Right lobe of liver (tissue), 6 donors: ENCODE data around the gene TMED6. TPM values are rescaled to one million over a fixed set of nuclear protein-coding genes. Genes with fewer than 3 reads are reported as not detected.
A peak's percentile ranks its signal among the peaks of the same experiment; 100 is the strongest.

Experiments used
- ATAC-seq, 4 donors: fragments of 200-7000 bp; cut with Tn5 transposase; one replicate each; pipeline ENCODE4 v1.9.1; 2020; ENCODE audit warnings: mild to moderate bottlenecking in 4 of 4, moderate library complexity in 4 of 4
- DNase-seq, 3 donors: peaks; one replicate each; pipeline ENCODE4 v3.0.0-alpha.2; 2020
- H3K27ac ChIP-seq, 3 donors: fragments of 200-600 bp; one replicate each; pipeline ENCODE4 v1.8.0; 2022
- H3K27me3 ChIP-seq, 2 donors: fragments of 200-600 bp; one replicate each; pipeline ENCODE4 v1.8.0; 2022
- H3K36me3 ChIP-seq, 4 donors: fragments of 200-600 bp; sonication (generic) in 1 of 4; one replicate each; pipeline versions ENCODE4 v1.5.1 to v1.8.0; 2017 to 2022; ENCODE audit warnings: control low read depth in 1 of 4
- H3K4me1 ChIP-seq, 4 donors: fragments of 200-600 bp; sonication (generic) in 1 of 4; one replicate each; pipeline versions ENCODE4 v1.5.1 to v1.8.0; 2017 to 2022; ENCODE audit warnings: control low read depth in 1 of 4
- H3K4me3 ChIP-seq, 3 donors: fragments of 200-600 bp; one replicate each; pipeline ENCODE4 v1.8.0; 2022
- H3K9me3 ChIP-seq, 4 donors: fragments of 200-600 bp; sonication (generic) in 1 of 4; one replicate each; pipeline versions ENCODE4 v1.5.1 to v1.8.0; 2017 to 2022; ENCODE audit warnings: control low read depth in 1 of 4
- CTCF ChIP-seq, 4 donors: fragments of 200-600 bp in 3 of 4; fragments of 450-650 bp in 1 of 4; IDR thresholded peaks; one replicate each; pipeline versions ENCODE4 v1.5.1 to v1.8.0; 2016 to 2022; ENCODE audit warnings: antibody characterized with exemption in 4 of 4, mild to moderate bottlenecking in 2 of 4
- POLR2A ChIP-seq: fragments of 450-650 bp; IDR thresholded peaks from one replicate; pipeline ENCODE4 v1.6.1; 2017; ENCODE audit warnings: antibody characterized with exemption, mild to moderate bottlenecking
- WGBS: methylation state at CpG from one replicate; pipeline ENCODE4 v1.1.6; 2018; ENCODE audit warnings: low coverage, low lambda C conversion rate; ENCODE audit not compliant: insufficient coverage; ENCODE audit errors: missing lambda C conversion rate; 5-methylcytosine and 5-hydroxymethylcytosine counted together
- intact Hi-C, 2 donors: fragments of 100-400 bp; cut with DNase I; formaldehyde crosslinking; loops; one replicate each; pipeline versions ENCODE4 v1.11.2 to v1.14.1; 2022
- total RNA-seq, 6 experiments: library from RNA; depleted of rRNA in 2 of 6; stranded (reverse); fragments of >200 nt in 2 of 6; fragmentation: NEBNext Ultra II Directional in 3 of 6; extraction: Animal tissue kit (Norgen Biotek cat#: 25700) in 3 of 6; gene quantifications; one replicate each; pipeline versions ENCODE4 v1.1.0 to v1.2.4, GENCODE V29; 2016 to 2023
- donor health status: DM: no; HTN: yes; CAD: no.
- donor health status: DM: no; HTN: no; CAD: no.
- donor health status: DM: no; HTN: no; CAD: no.
- donor health status: DM: no; HTN: yes; CAD: no.
- donor health status: DM: no; HTN: yes; CAD: no.

The TMED6 gene
- total RNA-seq, 6 experiments from 2014 or later, result 1.6 to 9.9 (median 2.6) TPM

- peak overlapping the region in 2 of 3 donors; percentile 81 to 95 for H3K27ac ChIP-seq
- peak overlapping the region; percentile 89 to 99 (median 95) for H3K4me3 ChIP-seq
- DNase-seq (peak in 1 of 3 donors; percentile 45), ATAC-seq (no peak)
- WGBS, result 38% methylated on average over 5 of the region's 10 CpGs
- intact Hi-C loops, result no loop called here
- H3K27me3 ChIP-seq, result no peaks in the 10 kb centered on the region
- H3K36me3 ChIP-seq, result peaks cover 0 to 35% (median 4%) of the 10 kb centered on the region in 4 donors
- TF ChIP-seq CTCF (IDR thresholded peaks at IDR 0.05) (no peak), POLR2A (no peak)
- H3K4me1 ChIP-seq, result peaks cover 3 to 57% (median 28%) of the 10 kb centered on the region in 4 donors
- H3K9me3 ChIP-seq, result no peaks in the 10 kb centered on the region
Measured at GRCh38 chr16:69328854-69329316, 22.7 kb downstream of the TMED6 start.

- WGBS, result 77% methylated on average over 14 of the region's 14 CpGs
- Histone ChIP-seq H3K4me3 (no peak overlapping the region), H3K27me3 (no peaks in the 10 kb centered on the region), H3K27ac (peak overlapping the region; percentile 61 to 95 (median 79)), H3K36me3 (peaks cover 0 to 32% (median 7%) of the 10 kb centered on the region in 4 donors), H3K4me1 (peaks cover 3 to 69% (median 34%) of the 10 kb centered on the region in 4 donors), H3K9me3 (no peaks in the 10 kb centered on the region)
- DNase-seq, result peak in 2 of 3 donors; percentile 22 to 42
- no peak for ATAC-seq
- intact Hi-C loops, result no loop called here
- TF ChIP-seq CTCF (IDR thresholded peaks at IDR 0.05) (no peak), POLR2A (no peak)
Measured at GRCh38 chr16:69327585-69328310, 23.8 kb downstream of the TMED6 start.

- H3K27me3 ChIP-seq, result no peaks in the 10 kb centered on the region
- H3K4me3 ChIP-seq, result peak overlapping the region in 1 of 3 donors; percentile 12
- WGBS, result 17% methylated on average over 5 of the region's 7 CpGs
- DNase-seq (peak; percentile 72 to 91 (median 86)), ATAC-seq (peak; percentile 41 to 67 (median 60))
- peaks cover 0 to 33% (median 7%) of the 10 kb centered on the region in 4 donors for H3K36me3 ChIP-seq
- no peak for TF ChIP-seq CTCF (IDR thresholded peaks at IDR 0.05)
- peak; percentile 56 for TF ChIP-seq POLR2A
- intact Hi-C loops, result no loop called here
- H3K27ac ChIP-seq, result peak overlapping the region; percentile 61 to 95 (median 79)
- H3K4me1 ChIP-seq, result peaks cover 3 to 74% (median 34%) of the 10 kb centered on the region in 4 donors
- no peaks in the 10 kb centered on the region for H3K9me3 ChIP-seq
Measured at GRCh38 chr16:69326172-69326873, 25.3 kb downstream of the TMED6 start.

- WGBS, result 82% methylated on average over 2 of the region's 6 CpGs
- H3K4me3 ChIP-seq, result peak overlapping the region in 1 of 3 donors; percentile 12
- H3K36me3 ChIP-seq, result peaks cover 0 to 38% (median 12%) of the 10 kb centered on the region in 4 donors
- no peak for ATAC-seq
- H3K4me1 ChIP-seq, result peaks cover 3 to 74% (median 34%) of the 10 kb centered on the region in 4 donors
- H3K27ac ChIP-seq, result peak overlapping the region; percentile 52 to 95 (median 76)
- peak in 1 of 3 donors; percentile 51 for DNase-seq
- TF ChIP-seq CTCF (IDR thresholded peaks at IDR 0.05), result no peak
- TF ChIP-seq POLR2A, result no peak
- no peaks in the 10 kb centered on the region for H3K9me3 ChIP-seq
- no peaks in the 10 kb centered on the region for H3K27me3 ChIP-seq
- intact Hi-C loops, result no loop called here
Measured at GRCh38 chr16:69325784-69326171, 25.8 kb downstream of the TMED6 start.
